H9 (cell line): Measurements from ENCODE around the gene ZNF106. TPM values are rescaled to one million over a fixed set of nuclear protein-coding genes. Genes with fewer than 3 reads are reported as not detected.
A peak's percentile ranks its signal among the peaks of the same experiment; 100 is the strongest.

ENCODE experiments used
- DNase-seq: peaks from one replicate; pipeline ENCODE4 v3.0.0-alpha.2; 2017
- H2AFZ ChIP-seq: one replicate; pipeline ENCODE4 v1.6.1; 2013; ENCODE audit warnings: mild to moderate bottlenecking, low read length, control low read depth, moderate library complexity
- H2AK5ac ChIP-seq: 2 replicates; pipeline ENCODE4 v1.6.1; 2013; ENCODE audit warnings: low read length, control low read depth, mixed read lengths; ENCODE audit not compliant: insufficient read length
- H2BK120ac ChIP-seq: one replicate; pipeline ENCODE4 v1.6.1; 2013; ENCODE audit warnings: low read depth, mild to moderate bottlenecking, low read length, control low read depth, inconsistent platforms; ENCODE audit not compliant: poor library complexity, severe bottlenecking
- H2BK12ac ChIP-seq: 2 replicates; pipeline ENCODE4 v1.6.1; 2013; ENCODE audit warnings: low read length, control low read depth, mixed read lengths, low read depth; ENCODE audit not compliant: insufficient read length
- H2BK15ac ChIP-seq: 2 replicates; pipeline ENCODE4 v1.6.1; 2013; ENCODE audit warnings: low read depth, low read length, control low read depth
- H2BK20ac ChIP-seq: one replicate; pipeline ENCODE4 v1.6.1; 2013; ENCODE audit warnings: low read depth, mild to moderate bottlenecking, low read length, control low read depth, inconsistent platforms; ENCODE audit not compliant: poor library complexity, severe bottlenecking
- H2BK5ac ChIP-seq: 2 replicates; pipeline ENCODE4 v1.6.1; 2013; ENCODE audit warnings: low read length, control low read depth, mixed read lengths; ENCODE audit not compliant: insufficient read length
- H3K14ac ChIP-seq: 2 replicates; pipeline ENCODE4 v1.6.1; 2013; ENCODE audit warnings: low read length, control low read depth; ENCODE audit not compliant: insufficient read depth
- H3K18ac ChIP-seq: 2 replicates; pipeline ENCODE4 v1.6.1; 2013; ENCODE audit warnings: low read depth, mild to moderate bottlenecking, mixed read lengths, low read length, control low read depth; ENCODE audit not compliant: insufficient read length
- H3K23ac ChIP-seq: 2 replicates; pipeline ENCODE4 v1.6.1; 2013; ENCODE audit warnings: low read length, control low read depth, mixed read lengths, low read depth; ENCODE audit not compliant: insufficient read length
- H3K23me2 ChIP-seq: 2 replicates; pipeline ENCODE4 v1.6.1; 2013; ENCODE audit warnings: low read depth, mild to moderate bottlenecking, mixed read lengths, low read length, control low read depth; ENCODE audit not compliant: insufficient read length, poor library complexity, severe bottlenecking
- H3K27ac ChIP-seq: 2 replicates; pipeline ENCODE4 v1.5.1; 2013; ENCODE audit warnings: low read length, control low read depth, mixed read lengths, low read depth; ENCODE audit not compliant: insufficient read length
- H3K27me3 ChIP-seq: 2 replicates; pipeline ENCODE4 v1.6.1; 2013; ENCODE audit warnings: low read length, control low read depth, inconsistent platforms; ENCODE audit not compliant: insufficient read depth
- H3K4ac ChIP-seq: 2 replicates; pipeline ENCODE4 v1.6.1; 2013; ENCODE audit warnings: low read depth, mild to moderate bottlenecking, control low read depth, inconsistent platforms, low read length, moderate library complexity
- H3K4me1 ChIP-seq: 2 replicates; pipeline ENCODE4 v1.6.1; 2013; ENCODE audit warnings: low read length, control low read depth, inconsistent platforms; ENCODE audit not compliant: insufficient read depth
- H3K4me2 ChIP-seq: 2 replicates; pipeline ENCODE4 v1.6.1; 2013; ENCODE audit warnings: low read length, control low read depth, mixed read lengths; ENCODE audit not compliant: insufficient read length, insufficient read depth
- H3K56ac ChIP-seq: 2 replicates; pipeline ENCODE4 v1.6.1; 2013; ENCODE audit warnings: low read depth, mild to moderate bottlenecking, mixed read lengths, low read length, control low read depth; ENCODE audit not compliant: insufficient read length
- H3K79me1 ChIP-seq: 2 replicates; pipeline ENCODE4 v1.6.1; 2013; ENCODE audit warnings: low read depth, mild to moderate bottlenecking, moderate library complexity, low read length, control low read depth, inconsistent platforms; ENCODE audit not compliant: insufficient read depth, poor library complexity, severe bottlenecking
- H3K79me2 ChIP-seq: 2 replicates; pipeline ENCODE4 v1.6.1; 2013; ENCODE audit warnings: low read length, control low read depth, inconsistent platforms; ENCODE audit not compliant: insufficient read depth
- H3K9ac ChIP-seq: 2 replicates; pipeline ENCODE4 v1.6.1; 2013; ENCODE audit warnings: low read length, control low read depth, mixed read lengths; ENCODE audit not compliant: insufficient read length; ENCODE audit errors: extremely low read depth
- H3K9me3 ChIP-seq: one replicate; pipeline ENCODE4 v1.6.1; 2013; ENCODE audit warnings: low read depth, low read length, inconsistent platforms; ENCODE audit not compliant: control insufficient read depth
- H3T11ph ChIP-seq: one replicate; pipeline ENCODE4 v1.6.1; 2013; ENCODE audit warnings: mild to moderate bottlenecking, low read length, control low read depth, inconsistent platforms
- H4K20me1 ChIP-seq: one replicate; pipeline ENCODE4 v1.6.1; 2013; ENCODE audit not compliant: control insufficient read depth, insufficient read length, insufficient read depth
- H4K5ac ChIP-seq: 2 replicates; pipeline ENCODE4 v1.6.1; 2013; ENCODE audit warnings: low read depth, mild to moderate bottlenecking, mixed read lengths, low read length, control low read depth; ENCODE audit not compliant: insufficient read length
- H4K8ac ChIP-seq: replicated peaks from 2 replicates; pipeline ENCODE4 v1.6.1; 2013; ENCODE audit warnings: low read length, control low read depth, mixed read lengths, low read depth; ENCODE audit not compliant: insufficient read length
- H4K91ac ChIP-seq: 2 replicates; pipeline ENCODE4 v1.6.1; 2013; ENCODE audit warnings: low read depth, mild to moderate bottlenecking, moderate library complexity, mixed read lengths, low read length, control low read depth; ENCODE audit not compliant: insufficient read length
- H3K27ac Mint-ChIP-seq, 3 experiments: 2 replicates in 2 of 3; 3 replicates in 1 of 3; pipeline ENCODE4 v1.8.0; 2020 to 2021; ENCODE audit warnings: mixed read lengths in 3 of 3, mild to moderate bottlenecking in 1 of 3, moderate library complexity in 1 of 3
- H3K27me3 Mint-ChIP-seq: 2 replicates; pipeline ENCODE4 v1.8.0; 2021; ENCODE audit warnings: low read depth, mild to moderate bottlenecking, moderate library complexity, mixed read lengths
- H3K36me3 Mint-ChIP-seq, 3 experiments: 2 replicates in 2 of 3; 3 replicates in 1 of 3; pipeline ENCODE4 v1.8.0; 2020 to 2021; ENCODE audit warnings: low read depth in 3 of 3, mixed read lengths in 3 of 3; ENCODE audit not compliant: insufficient read depth in 1 of 3
- H3K4me1 Mint-ChIP-seq, 2 experiments: 2 replicates each; pipeline ENCODE4 v1.8.0; 2020; ENCODE audit warnings: mixed read lengths in 2 of 2
- H3K4me3 Mint-ChIP-seq, 2 experiments: 2 replicates in 1 of 2; 3 replicates in 1 of 2; pipeline ENCODE4 v1.8.0; 2020 to 2021; ENCODE audit warnings: mild to moderate bottlenecking in 2 of 2, mixed read lengths in 2 of 2, moderate library complexity in 1 of 2
- H3K9me3 Mint-ChIP-seq, 2 experiments: 2 replicates in 1 of 2; 3 replicates in 1 of 2; pipeline ENCODE4 v1.8.0; 2020; ENCODE audit warnings: mild to moderate bottlenecking in 2 of 2, mixed read lengths in 2 of 2, moderate library complexity in 1 of 2
- CTCF ChIP-seq: fragments of 200-600 bp; sonication (generic); conservative IDR thresholded peaks from 3 replicates; pipeline ENCODE4 v1.8.0; 2021; ENCODE audit warnings: antibody characterized with exemption, mild to moderate bottlenecking
- WGBS: extraction: QIAGEN DNeasy Blood & Tissue Kit; methylation state at CpG from one replicate; pipeline ENCODE4 v1.1.7; 2013; ENCODE audit warnings: missing lambda C conversion rate, low lambda C conversion rate, mixed read lengths; ENCODE audit not compliant: insufficient read length; ENCODE audit errors: extremely low coverage; 5-methylcytosine and 5-hydroxymethylcytosine counted together
- total RNA-seq: library from RNA; stranded (reverse); gene quantifications from 2 replicates; pipeline ENCODE4 v1.2.1, GENCODE V29; 2021

Gene ZNF106
- total RNA-seq, 1 experiment from 2014 or later = 55.0 TPM

DNA sequence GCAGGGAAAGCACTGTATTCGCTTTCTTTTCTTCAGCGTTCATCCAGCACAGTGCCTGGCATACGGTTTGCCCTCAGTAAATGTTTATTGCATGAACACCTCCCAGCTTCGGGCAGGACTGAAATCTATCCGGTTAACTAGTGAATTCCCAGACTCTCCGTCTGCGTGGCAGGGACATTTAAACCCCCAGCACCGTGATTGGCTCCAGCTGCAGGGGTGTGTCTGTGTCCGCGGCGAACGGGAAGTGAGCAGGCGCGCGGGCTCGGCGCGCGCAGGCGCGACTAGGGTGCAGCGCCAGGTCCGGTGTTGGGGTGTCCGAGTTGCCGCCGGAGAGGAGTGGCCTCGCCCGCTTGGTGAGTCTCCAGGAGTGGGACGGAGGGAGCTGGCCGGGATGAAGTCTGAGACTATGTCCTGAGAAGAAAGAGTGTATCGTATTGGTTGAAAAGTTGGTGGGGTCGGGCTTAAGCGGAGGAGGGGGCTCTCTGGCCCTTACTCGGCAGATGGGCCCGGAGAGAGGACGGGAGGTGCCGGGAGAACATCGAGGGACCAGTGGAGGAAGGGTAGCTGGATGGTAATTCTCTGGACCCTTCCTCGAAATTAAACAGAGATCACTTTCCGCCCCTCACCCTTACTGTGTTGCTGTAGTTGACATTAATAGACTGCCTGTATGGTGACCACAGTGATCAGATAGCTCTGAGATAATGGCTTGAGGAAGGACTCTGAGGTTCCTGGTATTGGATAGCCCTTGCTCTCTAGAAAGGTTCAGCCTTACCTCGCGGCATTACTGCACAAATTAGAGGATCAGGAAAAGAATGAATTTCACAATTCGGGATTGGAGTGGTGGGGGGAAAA, 4.6 kb upstream of the ZNF106 start, which contains the start of gene SNAP23:
TSS of gene SNAP23 (plus strand) at position 274 of the 852 bp plus-strand sequence. CDS start 16,213 bp downstream, outside the sequence.
- no peak within 1 kb of the TSS for H3T11ph ChIP-seq
- H3K56ac ChIP-seq = no peak within 1 kb of the TSS
- H2AK5ac ChIP-seq = no peak within 1 kb of the TSS
- peaks cover 26 to 44% of the 10 kb centered on the region in 2 experiments for H3K4me1 Mint-ChIP-seq
- H3K9me3 Mint-ChIP-seq = no peaks in the 10 kb centered on the region
- H3K4me3 Mint-ChIP-seq = peak within 1 kb of the TSS; percentile 98 to 99
- peak within 1 kb of the TSS; percentile 93 for H3K9ac ChIP-seq
- peak; percentile 95 for DNase-seq
- H2BK5ac ChIP-seq = no peak within 1 kb of the TSS
- peaks cover 7% of the 10 kb centered on the region; the same call in 1 of the 2 replicates for H3K4me1 ChIP-seq
- H4K5ac ChIP-seq = no peak within 1 kb of the TSS
- H3K9me3 ChIP-seq = no peaks in the 10 kb centered on the region
- H4K91ac ChIP-seq = no peak within 1 kb of the TSS
- WGBS = no CpG with 5 or more reads among the region's 43 CpGs
- peaks cover 16% of the 10 kb centered on the region for H3K79me1 ChIP-seq
- no peaks in the 10 kb centered on the region for H3K27me3 Mint-ChIP-seq
- no peaks in the 10 kb centered on the region for H4K20me1 ChIP-seq
- H3K4me2 ChIP-seq = peak within 1 kb of the TSS; percentile 98
- no peak within 1 kb of the TSS for H2BK20ac ChIP-seq
- peaks cover 6% of the 10 kb centered on the region; the same call in 1 of the 2 replicates for H3K79me2 ChIP-seq
- peak within 1 kb of the TSS; percentile 79 to 99 (median 91) for H3K27ac Mint-ChIP-seq
- peak within 1 kb of the TSS; percentile 67 for H3K27ac ChIP-seq
- no peak within 1 kb of the TSS for H3K18ac ChIP-seq
- no peak within 1 kb of the TSS for H2BK120ac ChIP-seq
- peak within 1 kb of the TSS; percentile 80 for H2AFZ ChIP-seq
- no peak within 1 kb of the TSS for H2BK12ac ChIP-seq
- no peaks in the 10 kb centered on the region for H3K27me3 ChIP-seq
- no peak within 1 kb of the TSS for H3K23ac ChIP-seq
- no peak within 1 kb of the TSS; the same call in 1 of the 2 replicates for H3K4ac ChIP-seq
- peaks cover 11% of the 10 kb centered on the region for H3K23me2 ChIP-seq
- peaks cover 0 to 9% (median 6%) of the 10 kb centered on the region in 3 experiments; a peak in 5 of 7 replicates for H3K36me3 Mint-ChIP-seq
- H2BK15ac ChIP-seq = no peak within 1 kb of the TSS
- H4K8ac ChIP-seq = no peak within 1 kb of the TSS
- TF ChIP-seq CTCF = no peak
- H3K14ac ChIP-seq = peak within 1 kb of the TSS; percentile 18; the same call in 1 of the 2 replicates
